ENCODE data around the gene KRT32. TPM values are rescaled to one million over a fixed set of nuclear protein-coding genes. Genes with fewer than 3 reads are reported as not detected.

Gene KRT32
- total RNA-seq, 1 experiment from 2014 or later = 0.72 TPM

- H3K27ac ChIP-seq (ENCODE audit: low read length) = peak overlapping the region; percentile 45; the same call in 1 of the 2 replicates
- peaks cover 17% of the 10 kb centered on the region; the same call in 1 of the 2 replicates for H3K4me1 ChIP-seq (ENCODE audit: control insufficient read depth, insufficient read depth, low read length)
- BruUV-seq (replicated peaks) = no TSS peak
- ChIA-PET CTCF (interaction anchor here (0.5 to 1.6 kb wide), 3 partner anchors 9 to 78 kb away, joined by 4 read pairs; no protein-coding TSS in a partner anchor), POLR2A (interaction anchor here (0.6 kb wide), 1 partner anchor 801 kb away, joined by 3 read pairs; no protein-coding TSS in a partner anchor)
- DNase-seq (ENCODE audit: low read depth, low spot score) (no peak), ATAC-seq (peak; percentile 75)
- no peaks in the 10 kb centered on the region for H3K9me3 ChIP-seq (ENCODE audit: control insufficient read depth, insufficient read depth, low read depth, low read length)
- H3K4me3 ChIP-seq (ENCODE audit: low read depth in 2 of 2, low read length in 2 of 2) = no peak overlapping the region
- no peaks in the 10 kb centered on the region for H3K36me3 ChIP-seq (ENCODE audit: control insufficient read depth, insufficient read depth, low read length)
- TF ChIP-seq POLR2AphosphoS5 (IDR thresholded peaks at IDR 0.05; ENCODE audit: low read depth, low read length) (no peak), CTCF (IDR thresholded peaks at IDR 0.05) (peak; percentile 65), SIN3A (IDR thresholded peaks at IDR 0.05; ENCODE audit: borderline replicate concordance, insufficient read depth, low read depth, low read length) (no peak), TCF7L2 (IDR thresholded peaks at IDR 0.05; ENCODE audit: low read depth, low read length) (no peak)
- no peaks in the 10 kb centered on the region for H3K27me3 ChIP-seq (ENCODE audit: control insufficient read depth, insufficient read depth, low read length)
- intact Hi-C loops (cut with micrococcal nuclease; ENCODE audit: unreplicated experiment) = no loop called here
- in situ Hi-C loops (cut with HindIII; ENCODE audit: low pct_unique_long_range_greater_than_20kb, low sequenced_read_pairs) = no loop called here
Measured at GRCh38 chr17:41417576-41418015, 49.6 kb downstream of the KRT32 start.

- intact Hi-C loops (cut with micrococcal nuclease; ENCODE audit: unreplicated experiment) = no loop called here
- peaks cover 17% of the 10 kb centered on the region; the same call in 1 of the 2 replicates for H3K4me1 ChIP-seq (ENCODE audit: control insufficient read depth, insufficient read depth, low read length)
- no peaks in the 10 kb centered on the region for H3K36me3 ChIP-seq (ENCODE audit: control insufficient read depth, insufficient read depth, low read length)
- no peak for DNase-seq (ENCODE audit: low read depth, low spot score)
- in situ Hi-C loops (cut with HindIII; ENCODE audit: low pct_unique_long_range_greater_than_20kb, low sequenced_read_pairs) = no loop called here
- no peak for ATAC-seq
- ChIA-PET CTCF (interaction anchor here (0.5 to 1.6 kb wide), 3 partner anchors 10 to 79 kb away, joined by 4 read pairs; no protein-coding TSS in a partner anchor), POLR2A (no interaction called here)
- H3K4me3 ChIP-seq (ENCODE audit: low read depth in 2 of 2, low read length in 2 of 2) = no peak overlapping the region
- no peaks in the 10 kb centered on the region for H3K9me3 ChIP-seq (ENCODE audit: control insufficient read depth, insufficient read depth, low read depth, low read length)
- no TSS peak for BruUV-seq (replicated peaks)
- TF ChIP-seq TCF7L2 (IDR thresholded peaks at IDR 0.05; ENCODE audit: low read depth, low read length) (no peak), POLR2AphosphoS5 (IDR thresholded peaks at IDR 0.05; ENCODE audit: low read depth, low read length) (no peak), CTCF (IDR thresholded peaks at IDR 0.05) (no peak), REST (IDR thresholded peaks at IDR 0.05; ENCODE audit: insufficient read depth in 1 of 2, low read depth in 2 of 2, low read length in 1 of 2) (no peak), SIN3A (IDR thresholded peaks at IDR 0.05; ENCODE audit: borderline replicate concordance, insufficient read depth, low read depth, low read length) (no peak)
- peak overlapping the region; percentile 45; the same call in 1 of the 2 replicates for H3K27ac ChIP-seq (ENCODE audit: low read length)
- no peaks in the 10 kb centered on the region for H3K27me3 ChIP-seq (ENCODE audit: control insufficient read depth, insufficient read depth, low read length)
Measured at GRCh38 chr17:41417127-41417526, 50.1 kb downstream of the KRT32 start.

All from Panc1 (cell line).